HCT116 (cell line): Measurements from ENCODE around the gene CUEDC1. TPM values are rescaled to one million over a fixed set of nuclear protein-coding genes. Genes with fewer than 3 reads are reported as not detected.
A peak's percentile ranks its signal among the peaks of the same experiment; 100 is the strongest.

ENCODE experiments used
- ATAC-seq: fragments of 200-7000 bp; cut with Tn5 transposase; 2 replicates; pipeline ENCODE4 v1.9.1; 2020; ENCODE audit warnings: mild to moderate bottlenecking, moderate library complexity
- BruUV-seq: library from RNA; stranded (reverse); fragments of 400-500 nt; replicated peaks from 2 replicates; lab custom pipeline; 2021; lab: Mats Ljungman, UMichigan
- CTCF ChIA-PET: fragments of 300-600 bp; sonication (Branson Sonifier 250); formaldehyde crosslinking; loops from one replicate; lab custom pipeline; 2021; ENCODE audit warnings: antibody characterized with exemption; lab: Charles Lee
- POLR2A ChIA-PET: fragments of 300-600, 350-600 bp; sonication (Branson Sonifier 250); formaldehyde crosslinking; loops from one replicate; lab custom pipeline; 2021; ENCODE audit warnings: antibody characterized with exemption; lab: Charles Lee
- RAD21 ChIA-PET, 2 experiments: fragments of 300-600 bp; sonication (Branson Sonifier 250); formaldehyde crosslinking; loops; one replicate each; lab custom pipeline; 2023; ENCODE audit warnings: low total read pairs in 2 of 2; ENCODE audit not compliant: uncharacterized antibody in 2 of 2, unreplicated experiment in 2 of 2, low non-redundant PET in 1 of 2; lab: Charles Lee
- DNase-seq: peaks from one replicate; pipeline ENCODE4 v3.0.0-alpha.2; 2010; ENCODE audit warnings: low read depth, low spot score
- H2AFZ ChIP-seq: fragments of 200-600 bp; shearing (Covaris generic), sonication (generic); 2 replicates; pipeline ENCODE4 v1.6.1; 2017; ENCODE audit warnings: low read depth, mixed run types, mixed read lengths, antibody characterized with exemption, low read length; ENCODE audit not compliant: poor library complexity, severe bottlenecking
- H3K27ac ChIP-seq: 2 replicates; pipeline ENCODE4 v1.5.1; 2012; ENCODE audit warnings: low read depth, low read length
- H3K27me3 ChIP-seq: fragments of 200-600 bp; sonication (generic); 2 replicates; pipeline ENCODE4 v1.6.1; 2016; ENCODE audit warnings: mixed run types, low read length, mixed read lengths; ENCODE audit not compliant: insufficient read depth
- H3K36me3 ChIP-seq, 2 experiments: fragments of 200-500 bp in 1 of 2; fragments of 200-600 bp in 1 of 2; sonication (Bioruptor generic) in 1 of 2; sonication (generic) in 1 of 2; 2 replicates each; pipeline versions ENCODE4 v1.5.1 to v1.6.1; 2014 to 2016; ENCODE audit warnings: low read length in 2 of 2, inconsistent platforms in 1 of 2, mixed read lengths in 1 of 2, mixed run types in 1 of 2; ENCODE audit not compliant: insufficient read depth in 2 of 2, control insufficient read depth in 1 of 2
- H3K4me1 ChIP-seq, 2 experiments: fragments of 200-600 bp in 1 of 2; sonication (generic) in 1 of 2; 2 replicates each; pipeline versions ENCODE4 v1.5.1 to v1.6.1; 2012 to 2017; ENCODE audit warnings: low read length in 2 of 2, inconsistent platforms in 1 of 2, mild to moderate bottlenecking in 1 of 2, mixed read lengths in 1 of 2, mixed run types in 1 of 2, moderate library complexity in 1 of 2; ENCODE audit not compliant: insufficient read depth in 2 of 2, control insufficient read depth in 1 of 2
- H3K4me2 ChIP-seq: fragments of 200-600 bp; sonication (generic); 2 replicates; pipeline ENCODE4 v1.6.1; 2017; ENCODE audit warnings: mixed run types, low read length, mixed read lengths
- H3K4me3 ChIP-seq, 2 experiments: fragments of 200-600 bp in 1 of 2; sonication (generic) in 1 of 2; replicated peaks in 1 of 2; 2 replicates each; pipeline ENCODE4 v1.5.1; 2011 to 2016; ENCODE audit warnings: low read length in 2 of 2, control low read depth in 1 of 2, low read depth in 1 of 2, mild to moderate bottlenecking in 1 of 2, mixed read lengths in 1 of 2, mixed run types in 1 of 2
- H3K79me2 ChIP-seq: fragments of 200-600 bp; sonication (generic); 2 replicates; pipeline ENCODE4 v1.6.1; 2017; ENCODE audit warnings: mild to moderate bottlenecking, mixed run types, low read length, moderate library complexity, mixed read lengths; ENCODE audit not compliant: insufficient read depth
- H3K9ac ChIP-seq: fragments of 200-600 bp; sonication (generic); 2 replicates; pipeline ENCODE4 v1.6.1; 2016; ENCODE audit warnings: low read length, mixed read lengths
- H3K9me2 ChIP-seq: fragments of 200-600 bp; sonication (generic), shearing (Covaris generic); 2 replicates; pipeline ENCODE4 v1.6.1; 2017; ENCODE audit warnings: mixed run types, mild to moderate bottlenecking, moderate library complexity; ENCODE audit not compliant: insufficient read depth
- H3K9me3 ChIP-seq, 2 experiments: fragments of 200-500 bp in 1 of 2; fragments of 200-600 bp in 1 of 2; sonication (Bioruptor generic) in 1 of 2; sonication (generic) in 1 of 2; 2 replicates each; pipeline ENCODE4 v1.6.1; 2014 to 2017; ENCODE audit warnings: low read length in 2 of 2, mixed read lengths in 2 of 2, inconsistent platforms in 1 of 2, low read depth in 1 of 2, mild to moderate bottlenecking in 1 of 2, mixed run types in 1 of 2, moderate library complexity in 1 of 2; ENCODE audit not compliant: control insufficient read depth in 1 of 2, insufficient read depth in 1 of 2
- H4K20me1 ChIP-seq: fragments of 200-600 bp; sonication (generic), shearing (Covaris generic); 2 replicates; pipeline ENCODE4 v1.6.1; 2017; ENCODE audit warnings: mixed run types, mild to moderate bottlenecking, moderate library complexity; ENCODE audit not compliant: insufficient read depth
- EGR1 ChIP-seq: IDR thresholded peaks from 2 replicates; pipeline ENCODE4 v1.6.1; 2012; ENCODE audit warnings: low read depth
- ELF1 ChIP-seq: IDR thresholded peaks from 2 replicates; pipeline ENCODE4 v1.6.1; 2012; ENCODE audit warnings: low read depth, borderline replicate concordance
- intact Hi-C: fragments of 100-400 bp; cut with micrococcal nuclease; formaldehyde crosslinking; loops from 2 replicates; pipeline ENCODE4 v1.10.0; 2022
- total RNA-seq: library from RNA; stranded (reverse); gene quantifications from one replicate; pipeline ENCODE4 v1.2.1, GENCODE V29; 2021; ENCODE audit not compliant: unreplicated experiment
- TF ChIP-seq, protein P1 (sequence below): IDR thresholded peaks from 2 replicates; pipeline ENCODE4 v1.6.1; 2011; ENCODE audit warnings: mild to moderate bottlenecking, low read length, moderate library complexity; ENCODE audit not compliant: insufficient replicate concordance; ENCODE audit errors: extremely low read depth
- TF ChIP-seq, protein P2 (sequence below), 3 experiments: fragments of 200-600 bp in 1 of 3; sonication (generic) in 1 of 3; IDR thresholded peaks in 2 of 3; conservative IDR thresholded peaks in 1 of 3; 2 replicates each; pipeline ENCODE4 v1.5.1; 2012 to 2017; ENCODE audit warnings: low read depth in 2 of 3, low read length in 2 of 3, antibody characterized with exemption in 1 of 3, borderline replicate concordance in 1 of 3, control low read depth in 1 of 3, mild to moderate bottlenecking in 1 of 3, mixed read lengths in 1 of 3, mixed run types in 1 of 3, moderate library complexity in 1 of 3; ENCODE audit not compliant: insufficient read depth in 1 of 3

The CUEDC1 gene
- total RNA-seq, 1 experiment from 2014 or later, result 60.2 TPM

DNA sequence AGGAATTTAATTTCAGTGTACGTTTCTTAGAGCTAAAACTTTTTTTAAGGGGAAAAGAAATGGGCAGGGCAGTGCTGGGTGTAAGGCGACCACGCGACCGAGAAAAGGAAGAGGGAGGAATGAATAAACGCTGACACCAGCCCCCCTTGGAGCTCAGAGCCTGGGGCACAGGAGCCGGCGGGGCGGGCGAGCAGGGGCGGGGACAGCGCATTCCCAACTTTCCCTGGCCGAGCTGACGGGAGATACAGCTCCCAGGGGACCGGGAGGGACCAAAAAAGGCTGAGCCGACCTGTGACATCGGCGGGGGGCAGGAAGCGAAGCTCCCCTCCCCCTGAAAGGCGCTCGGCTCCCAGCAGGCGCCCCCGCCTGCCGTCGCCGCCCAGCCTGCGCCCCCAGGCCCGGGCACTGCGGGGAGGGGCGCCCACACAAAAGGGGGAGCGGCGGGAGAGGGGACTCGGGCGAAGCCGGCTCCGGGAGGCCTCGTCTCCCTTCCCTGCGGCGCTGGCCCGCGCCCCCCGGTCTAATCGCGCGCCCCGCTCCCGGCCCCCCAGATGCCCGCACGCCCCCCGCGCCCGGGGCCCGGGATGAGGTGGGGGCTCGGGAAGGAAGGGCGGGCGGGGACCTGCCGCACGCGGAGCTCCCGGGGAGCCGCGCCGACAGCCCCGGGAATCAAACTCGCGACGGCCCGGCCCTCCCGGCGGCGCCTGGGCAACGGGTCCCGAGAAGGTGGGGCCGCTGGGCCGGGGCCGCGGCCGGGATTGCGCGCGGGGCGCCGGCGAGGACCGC lies 622 bp downstream of the CUEDC1 start (continued):
- TF ChIP-seq, protein P1, sequence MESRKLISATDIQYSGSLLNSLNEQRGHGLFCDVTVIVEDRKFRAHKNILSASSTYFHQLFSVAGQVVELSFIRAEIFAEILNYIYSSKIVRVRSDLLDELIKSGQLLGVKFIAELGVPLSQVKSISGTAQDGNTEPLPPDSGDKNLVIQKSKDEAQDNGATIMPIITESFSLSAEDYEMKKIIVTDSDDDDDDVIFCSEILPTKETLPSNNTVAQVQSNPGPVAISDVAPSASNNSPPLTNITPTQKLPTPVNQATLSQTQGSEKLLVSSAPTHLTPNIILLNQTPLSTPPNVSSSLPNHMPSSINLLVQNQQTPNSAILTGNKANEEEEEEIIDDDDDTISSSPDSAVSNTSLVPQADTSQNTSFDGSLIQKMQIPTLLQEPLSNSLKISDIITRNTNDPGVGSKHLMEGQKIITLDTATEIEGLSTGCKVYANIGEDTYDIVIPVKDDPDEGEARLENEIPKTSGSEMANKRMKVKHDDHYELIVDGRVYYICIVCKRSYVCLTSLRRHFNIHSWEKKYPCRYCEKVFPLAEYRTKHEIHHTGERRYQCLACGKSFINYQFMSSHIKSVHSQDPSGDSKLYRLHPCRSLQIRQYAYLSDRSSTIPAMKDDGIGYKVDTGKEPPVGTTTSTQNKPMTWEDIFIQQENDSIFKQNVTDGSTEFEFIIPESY, result no peak
- TF ChIP-seq EGR1, result no peak

DNA sequence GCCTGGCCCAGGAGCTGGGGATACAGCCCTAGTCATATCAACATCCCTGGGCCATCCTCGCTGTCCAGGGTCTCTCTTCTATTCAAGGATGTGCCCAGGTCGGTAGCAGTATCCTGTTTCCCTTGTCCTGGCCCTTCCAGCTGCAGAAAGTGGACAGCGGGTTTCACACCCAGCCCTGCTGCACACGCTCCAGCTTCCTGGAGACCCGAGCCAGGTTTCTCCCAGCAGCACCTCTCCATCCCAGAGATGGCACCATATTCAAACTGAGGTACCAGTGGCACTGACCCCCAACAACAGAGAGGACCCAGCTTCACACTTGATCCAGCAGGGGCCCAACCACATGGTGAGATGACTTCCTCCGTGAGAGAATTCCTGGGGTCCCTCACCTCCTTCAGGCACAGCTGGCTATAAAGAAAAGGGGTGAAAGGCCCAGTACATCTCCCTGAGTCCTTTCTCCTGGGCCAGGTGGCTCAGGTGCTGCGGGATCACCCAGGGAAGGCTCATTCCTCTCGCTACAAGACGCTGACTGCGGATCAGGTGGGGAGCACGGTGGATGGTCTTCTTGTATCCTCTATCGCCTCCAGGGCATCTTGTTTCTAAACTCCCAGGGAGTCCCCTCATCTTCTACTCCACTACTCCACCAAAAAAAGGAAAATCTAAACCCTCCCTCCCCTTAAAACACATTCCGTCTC lies 1.4 kb downstream of the CUEDC1 start:
- H3K9me3 ChIP-seq, result no peaks in the 10 kb centered on the region
- H3K4me2 ChIP-seq, result peak overlapping the region; percentile 85
- no peak overlapping the region for H2AFZ ChIP-seq
- H3K79me2 ChIP-seq, result peaks cover 51% of the 10 kb centered on the region
- H3K4me1 ChIP-seq, result peaks cover 71 to 81% of the 10 kb centered on the region in 2 experiments
- H3K36me3 ChIP-seq, result peaks cover 0 to 5% of the 10 kb centered on the region in 2 experiments; a peak in 1 of 4 replicates
- ATAC-seq (no peak), DNase-seq (no peak)
- H3K9ac ChIP-seq, result peak overlapping the region; percentile 86
- no peak for TF ChIP-seq ELF1
- TF ChIP-seq, protein P2, sequence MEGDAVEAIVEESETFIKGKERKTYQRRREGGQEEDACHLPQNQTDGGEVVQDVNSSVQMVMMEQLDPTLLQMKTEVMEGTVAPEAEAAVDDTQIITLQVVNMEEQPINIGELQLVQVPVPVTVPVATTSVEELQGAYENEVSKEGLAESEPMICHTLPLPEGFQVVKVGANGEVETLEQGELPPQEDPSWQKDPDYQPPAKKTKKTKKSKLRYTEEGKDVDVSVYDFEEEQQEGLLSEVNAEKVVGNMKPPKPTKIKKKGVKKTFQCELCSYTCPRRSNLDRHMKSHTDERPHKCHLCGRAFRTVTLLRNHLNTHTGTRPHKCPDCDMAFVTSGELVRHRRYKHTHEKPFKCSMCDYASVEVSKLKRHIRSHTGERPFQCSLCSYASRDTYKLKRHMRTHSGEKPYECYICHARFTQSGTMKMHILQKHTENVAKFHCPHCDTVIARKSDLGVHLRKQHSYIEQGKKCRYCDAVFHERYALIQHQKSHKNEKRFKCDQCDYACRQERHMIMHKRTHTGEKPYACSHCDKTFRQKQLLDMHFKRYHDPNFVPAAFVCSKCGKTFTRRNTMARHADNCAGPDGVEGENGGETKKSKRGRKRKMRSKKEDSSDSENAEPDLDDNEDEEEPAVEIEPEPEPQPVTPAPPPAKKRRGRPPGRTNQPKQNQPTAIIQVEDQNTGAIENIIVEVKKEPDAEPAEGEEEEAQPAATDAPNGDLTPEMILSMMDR (IDR thresholded peaks at IDR 0.05 in 2 of 3, conservative IDR thresholded peaks at IDR 0.05 in 1 of 3; ENCODE audit: borderline replicate concordance in 1 of 3, insufficient read depth in 1 of 3, low read depth in 2 of 3, low read length in 2 of 3), result 0 out of 6 replicates have a peak, but pooled peaks of 1 of the 3 experiments have one; percentile 2
- ChIA-PET POLR2A (interaction anchor here (0.9 to 2.8 kb wide), 14 partner anchors 10 to 94 kb away, joined by 3 to 16 read pairs (median 5); partner anchors contain the start of genes SRSF1 and VEZF1), RAD21 (interaction anchor here (1.0 to 1.2 kb wide), 3 partner anchors 33 to 93 kb away, joined by 3 to 4 read pairs (median 3); no protein-coding TSS in a partner anchor), CTCF (interaction anchor here (1.5 to 3.9 kb wide), 6 partner anchors 9 to 61 kb away, joined by 5 to 14 read pairs (median 10); no protein-coding TSS in a partner anchor)
- peak overlapping the region; percentile 75 for H3K4me3 ChIP-seq
- intact Hi-C loops, result loop anchor here (2.0 to 5.0 kb wide), 2 partner anchors 57 to 95 kb away; no protein-coding TSS in a partner anchor
- no peaks in the 10 kb centered on the region for H3K9me2 ChIP-seq
- TSS peak; percentile 53 for BruUV-seq
- peak overlapping the region; percentile 97 for H3K27ac ChIP-seq
- no peaks in the 10 kb centered on the region for H4K20me1 ChIP-seq
- no peaks in the 10 kb centered on the region for H3K27me3 ChIP-seq
